HUDEP-2 (cell line): ENCODE results near the gene CADM1.
A peak's percentile ranks its signal among the peaks of the same experiment; 100 is the strongest.
"Not testable (repeated sequence)": the region's sequence is repeated elsewhere in the genome, so short reads cannot be mapped to it uniquely, and the experiment has no call there.

ENCODE experiments used
- DNase-seq, 76 experiments: peaks; one replicate each; lab custom pipeline; 2025; ENCODE audit not compliant: unreplicated experiment in 76 of 76; lab: John Stamatoyannopoulos, UW

Gene CADM1

DNA sequence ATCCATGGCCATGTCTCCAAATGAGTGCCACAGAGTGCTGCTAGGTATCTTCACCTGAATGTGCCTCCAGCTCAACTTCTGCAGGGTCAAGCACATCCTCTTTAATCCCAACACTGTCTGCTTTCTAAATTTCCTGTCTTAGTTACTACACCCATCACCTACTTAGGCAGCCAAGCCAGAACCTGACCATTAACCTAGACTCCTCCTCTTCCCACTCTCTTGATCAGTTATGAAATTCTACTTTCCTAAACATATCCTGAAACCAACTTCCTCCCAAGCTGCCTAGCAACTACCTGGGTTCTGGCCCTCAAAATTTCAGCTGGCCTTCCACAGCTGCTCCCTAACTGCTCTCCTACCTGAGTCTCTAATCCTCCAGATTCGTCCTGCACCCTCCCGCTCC lies 22.7 kb downstream of the CADM1 start:
- DNase-seq: no peak

DNA sequence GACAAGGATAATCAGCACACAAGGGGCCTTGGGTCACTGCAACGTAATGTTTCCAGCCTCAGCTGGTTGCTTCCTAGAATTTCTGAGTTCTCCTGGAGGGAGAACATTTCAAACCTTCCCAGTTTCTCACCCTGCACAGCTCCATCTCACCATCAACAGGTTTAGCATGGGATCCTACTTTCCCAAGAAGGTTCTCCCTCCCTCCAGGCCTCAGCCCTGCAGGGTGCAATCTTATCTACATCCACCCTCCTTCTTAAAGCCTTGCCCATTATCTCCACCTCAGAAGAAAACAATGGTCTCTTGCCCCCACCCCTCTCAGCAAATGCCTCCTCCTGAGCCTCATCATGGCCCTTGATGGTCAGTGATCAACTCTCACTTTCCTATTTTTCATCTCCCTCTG lies 23.6 kb downstream of the CADM1 start:
- no peak for DNase-seq

DNA sequence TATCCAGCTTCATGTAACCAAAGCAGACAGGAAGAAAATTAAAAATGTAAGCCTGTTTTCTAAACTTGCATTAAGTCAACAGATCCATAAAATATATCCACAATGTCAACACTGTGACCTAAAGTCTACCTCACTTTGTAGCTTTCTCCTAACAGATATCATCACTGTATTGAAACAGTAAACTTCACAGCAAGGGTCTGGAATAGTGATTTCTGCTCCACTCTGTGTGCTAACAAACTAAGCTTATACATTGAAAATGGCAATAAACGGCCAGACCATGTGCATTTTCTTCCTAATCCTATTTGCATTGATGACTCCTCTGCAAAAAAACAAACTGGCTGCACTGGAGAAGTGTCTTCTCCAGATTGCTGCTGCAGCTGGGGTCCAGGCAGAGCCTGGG lies 26.8 kb downstream of the CADM1 start:
- DNase-seq: no peak

- DNase-seq: no peak
Measured at GRCh38 chr11:115476463-115477286, 27.5 kb downstream of the CADM1 start.

- DNase-seq: no peak
Measured at GRCh38 chr11:115475564-115475963, 28.7 kb downstream of the CADM1 start.

DNA sequence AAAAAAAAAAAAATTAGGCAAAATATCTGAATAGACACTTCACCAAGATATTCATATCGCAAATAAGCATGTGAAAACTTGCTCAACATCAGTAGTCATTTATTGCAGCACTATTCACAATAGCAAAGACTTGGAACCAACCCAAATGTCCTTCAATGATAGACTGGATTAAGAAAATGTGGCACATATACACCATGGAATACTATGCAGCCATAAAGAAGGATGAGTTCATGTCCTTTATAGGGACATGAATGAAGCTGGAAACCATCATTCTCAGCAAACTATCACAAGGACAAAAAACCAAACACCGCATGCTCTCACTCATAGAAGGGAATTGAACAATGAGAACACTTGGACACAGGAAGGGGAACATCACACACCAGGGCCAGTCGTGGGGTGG lies 29.9 kb downstream of the CADM1 start:
- not testable (repeated sequence) for DNase-seq

DNA sequence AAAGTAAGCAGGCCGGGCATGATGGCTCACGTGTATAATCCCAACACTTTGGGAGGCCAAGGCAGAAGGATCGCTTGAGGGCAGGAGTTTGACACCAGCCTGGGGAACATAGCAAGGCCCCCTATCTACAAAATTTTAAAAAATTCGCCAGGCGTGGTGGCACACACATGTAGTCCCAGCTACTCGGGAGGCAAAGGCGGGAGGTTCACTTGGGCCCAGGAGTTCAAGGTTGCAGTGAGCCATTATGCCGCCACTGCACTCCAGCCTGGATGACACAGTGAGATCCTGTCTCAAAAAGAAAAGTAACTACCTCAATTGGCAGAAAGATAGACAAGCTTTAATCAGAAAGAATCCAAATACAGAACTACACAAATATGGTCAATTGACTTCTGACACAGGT lies 31.0 kb downstream of the CADM1 start:
- no peak for DNase-seq

DNA sequence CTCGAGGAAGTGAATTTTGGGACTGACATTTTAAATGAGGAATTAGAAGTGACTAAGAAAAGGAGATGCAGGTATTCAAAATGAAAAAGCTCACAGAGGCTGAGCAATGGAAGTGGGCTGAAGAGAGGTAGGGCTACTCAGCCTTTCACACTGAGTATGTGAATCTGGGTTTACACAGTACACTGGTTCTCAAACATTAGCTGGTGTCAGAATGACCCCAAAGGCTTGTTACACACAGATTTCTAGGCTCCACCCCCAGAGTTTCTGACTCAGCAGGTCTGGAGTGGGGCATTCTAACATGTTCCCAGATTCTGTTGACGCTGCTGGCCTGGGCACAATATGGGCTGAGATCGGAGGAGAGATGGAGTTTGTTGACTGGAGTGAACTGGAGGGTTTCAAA lies 32.8 kb downstream of the CADM1 start:
- DNase-seq: no peak

DNA sequence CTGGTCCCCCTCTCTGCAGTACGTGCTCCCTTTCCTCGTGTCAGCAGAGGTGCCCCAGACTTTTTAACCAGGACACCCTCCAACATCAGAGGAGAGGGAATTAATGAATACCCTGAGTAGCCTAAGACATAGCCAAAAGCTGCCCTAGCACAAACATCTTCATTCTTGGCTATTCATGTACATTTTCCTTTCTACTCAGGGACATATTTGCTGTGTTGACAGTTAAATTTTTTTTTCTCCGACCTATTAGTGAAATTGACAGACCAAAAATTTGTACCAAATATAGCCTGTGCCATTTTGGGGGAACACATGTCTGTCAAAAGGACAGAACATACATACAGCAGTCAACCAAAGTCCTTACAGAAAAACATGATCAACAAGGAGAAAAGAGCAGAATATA lies 33.3 kb downstream of the CADM1 start:
- no peak for DNase-seq

DNA sequence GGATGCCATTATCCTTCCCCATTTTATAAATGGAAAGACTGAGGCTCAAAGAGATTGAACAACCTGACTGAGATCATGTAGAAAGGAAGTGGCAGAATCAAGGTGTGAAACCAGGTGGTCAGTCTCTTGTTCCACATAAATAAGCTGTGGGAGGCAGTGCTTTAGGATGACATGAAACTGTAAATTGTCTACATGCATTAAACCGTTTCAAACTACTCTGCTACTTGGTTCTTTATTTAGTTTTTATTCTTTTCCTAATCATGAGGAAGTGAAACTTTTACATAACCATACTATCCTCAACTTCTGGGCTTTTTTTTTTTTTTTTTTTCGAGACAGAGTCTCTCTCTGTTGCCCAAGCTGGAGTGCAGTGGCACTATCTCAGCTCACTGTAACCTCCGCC lies 34.9 kb downstream of the CADM1 start:
- no peak for DNase-seq

DNA sequence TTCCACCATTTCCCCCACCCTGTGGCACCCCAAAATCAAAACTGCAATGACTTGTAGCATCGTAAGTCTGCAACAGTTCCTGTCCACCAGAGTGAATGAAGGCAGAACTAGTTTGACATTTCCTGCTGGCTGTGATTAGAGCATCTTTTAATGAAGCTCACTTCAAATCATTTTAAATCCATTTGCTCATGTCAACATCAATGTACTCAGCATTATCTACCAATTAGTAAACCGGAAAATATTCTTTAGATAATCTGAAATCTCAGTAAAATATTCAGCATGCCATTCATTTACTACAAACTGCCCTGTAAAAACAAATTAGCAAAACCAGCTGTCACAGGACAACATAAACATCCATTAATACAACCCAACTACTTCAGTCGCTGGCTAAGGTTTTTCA lies 38.1 kb downstream of the CADM1 start:
- DNase-seq: no peak

DNA sequence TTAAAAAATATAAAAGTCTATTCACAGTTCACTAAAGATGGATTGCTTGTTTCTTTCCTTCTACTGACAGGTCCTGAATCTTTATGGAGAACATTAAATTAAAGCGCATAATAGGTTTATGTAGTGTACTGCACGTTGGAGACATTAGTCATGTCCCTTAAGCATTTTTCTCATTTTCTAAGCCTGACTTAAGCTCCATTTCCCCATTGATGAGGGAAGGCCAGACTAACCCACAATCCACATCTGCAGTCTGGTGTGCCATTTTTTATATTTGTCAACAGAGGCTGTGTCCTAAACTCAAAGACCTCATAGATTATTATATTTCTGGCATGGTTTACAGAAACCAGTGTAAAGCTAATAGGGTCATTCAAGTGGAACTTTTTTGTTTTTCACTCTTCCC lies 39.9 kb downstream of the CADM1 start:
- no peak for DNase-seq

- no peak for DNase-seq
Measured at GRCh38 chr11:115463606-115464005, 40.6 kb downstream of the CADM1 start.

DNA sequence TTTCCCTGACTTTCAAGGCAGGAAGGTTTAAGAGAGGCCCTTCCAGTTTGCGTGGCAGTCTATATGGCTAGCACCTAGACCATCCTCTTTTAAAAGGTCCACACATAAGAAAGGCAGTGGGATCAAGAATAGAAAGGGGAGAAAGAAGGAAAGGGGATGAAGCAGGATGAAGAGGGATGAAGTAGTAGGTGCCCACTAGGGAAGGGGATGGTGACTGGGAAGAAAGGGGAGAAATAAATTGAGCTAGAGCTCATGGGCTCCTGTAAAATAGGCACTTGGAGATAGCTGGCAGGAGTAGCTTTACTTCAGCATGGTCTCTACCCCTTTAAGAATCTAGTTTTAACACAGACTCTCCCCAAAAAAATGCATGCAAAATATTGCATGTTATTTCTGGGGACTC lies 41.5 kb downstream of the CADM1 start:
- DNase-seq: no peak

DNA sequence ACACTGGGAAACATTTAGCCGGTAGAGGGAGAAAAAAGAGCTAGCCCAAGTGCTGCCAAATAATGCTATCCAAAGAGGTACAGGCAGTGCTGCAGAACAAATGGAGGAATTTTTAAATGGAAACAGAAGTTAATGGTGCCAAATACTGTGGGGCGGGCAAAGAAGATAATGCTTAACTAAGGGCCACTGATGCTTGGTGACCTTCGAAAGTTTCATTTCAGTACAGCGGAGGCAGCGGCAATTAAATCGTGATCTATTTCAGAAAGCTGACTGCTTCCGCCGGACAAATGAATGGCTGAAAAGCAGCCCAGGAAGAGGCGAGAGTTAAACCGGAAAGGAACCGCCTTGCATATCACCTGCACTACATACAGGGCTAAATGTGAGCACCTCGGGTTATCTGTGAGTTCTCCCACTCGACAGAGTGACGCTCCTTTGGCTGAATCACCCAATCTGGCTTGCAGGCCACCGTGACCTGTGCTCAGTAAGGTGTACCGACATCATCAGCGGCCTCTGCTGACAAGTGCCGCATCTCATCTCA lies 42.1 kb downstream of the CADM1 start:
- DNase-seq: no peak

- DNase-seq: peak in 1 of 76 experiments; percentile 0
Measured at GRCh38 chr11:115460512-115460911, 43.7 kb downstream of the CADM1 start.

GRCh38 chr11:115459563-115459962 lies 44.7 kb downstream of the CADM1 start:
- no peak for DNase-seq

DNA sequence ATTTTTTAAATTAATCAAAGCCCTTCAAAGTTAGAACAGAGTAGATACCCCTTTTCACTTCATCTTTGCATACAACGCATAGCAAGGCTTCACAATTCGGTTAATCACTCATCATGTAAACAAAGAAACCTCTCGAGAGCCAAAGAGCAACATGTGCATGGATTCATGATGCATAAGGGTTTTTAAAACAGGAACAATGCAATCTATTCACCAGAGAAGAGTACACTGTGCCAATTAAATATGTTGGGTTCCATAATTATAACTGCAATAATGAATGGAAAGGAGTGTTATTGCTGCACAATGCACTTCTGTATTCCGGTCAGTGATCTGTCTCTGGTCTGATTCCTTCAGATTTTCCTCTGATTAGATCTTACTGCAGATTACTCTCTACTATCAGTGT lies 45.3 kb downstream of the CADM1 start:
- no peak for DNase-seq

DNA sequence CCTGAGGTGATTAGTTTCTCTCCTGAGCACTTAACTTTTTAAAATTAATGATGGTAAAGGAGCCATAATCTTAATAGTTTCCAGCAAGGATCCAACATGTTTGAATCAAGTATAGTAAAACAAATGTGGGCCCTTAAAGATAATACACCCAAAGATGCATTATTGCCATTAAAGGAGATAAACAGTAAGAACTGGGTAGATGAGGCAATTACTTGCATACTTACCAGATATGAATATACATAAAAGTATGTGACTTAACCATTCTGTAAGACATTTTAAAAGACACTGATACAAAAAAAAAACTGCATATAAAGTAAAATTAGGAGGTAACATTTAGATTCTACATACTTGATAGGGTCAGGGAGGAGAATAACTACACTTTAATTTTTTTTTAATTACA lies 48.2 kb downstream of the CADM1 start:
- DNase-seq: no peak

DNA sequence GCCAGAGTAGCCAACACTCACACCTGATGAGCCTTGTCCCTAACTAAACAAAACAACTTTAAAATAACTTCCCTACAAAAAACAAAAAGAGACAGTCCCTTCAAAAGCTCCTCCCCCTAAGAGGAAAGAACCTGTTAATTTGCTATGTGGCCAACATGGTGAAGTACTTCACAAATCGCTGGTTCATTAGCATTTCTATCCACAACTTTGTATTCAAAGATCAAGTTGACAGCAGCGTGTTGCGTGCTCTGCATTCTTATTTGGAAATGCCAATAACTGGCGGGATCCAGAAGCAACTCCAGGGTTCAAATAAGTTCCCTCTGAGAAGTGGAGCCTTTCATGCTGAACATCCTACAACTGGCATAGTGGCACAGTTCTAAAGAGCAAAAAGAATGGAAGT lies 48.6 kb downstream of the CADM1 start:
- DNase-seq: no peak

DNA sequence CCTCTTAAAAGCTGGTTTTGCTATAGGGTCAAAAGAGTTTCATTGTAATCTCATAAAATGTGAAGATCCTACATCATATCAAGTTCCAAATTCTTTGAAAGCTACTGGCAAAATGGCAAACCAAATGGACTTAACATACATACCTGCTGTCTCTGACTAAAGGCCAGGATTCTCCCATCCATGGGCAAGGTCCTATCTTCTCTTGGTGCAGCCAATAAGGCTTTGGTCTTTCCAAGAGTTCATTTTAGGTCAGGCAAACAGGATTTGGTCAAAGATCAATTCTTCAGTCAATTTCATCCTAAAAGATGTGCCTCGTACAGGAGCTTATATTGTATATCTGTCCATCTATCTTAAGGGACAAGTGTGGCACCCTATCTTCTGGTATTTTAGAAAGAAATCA lies 49.7 kb downstream of the CADM1 start:
- DNase-seq: no peak

DNA sequence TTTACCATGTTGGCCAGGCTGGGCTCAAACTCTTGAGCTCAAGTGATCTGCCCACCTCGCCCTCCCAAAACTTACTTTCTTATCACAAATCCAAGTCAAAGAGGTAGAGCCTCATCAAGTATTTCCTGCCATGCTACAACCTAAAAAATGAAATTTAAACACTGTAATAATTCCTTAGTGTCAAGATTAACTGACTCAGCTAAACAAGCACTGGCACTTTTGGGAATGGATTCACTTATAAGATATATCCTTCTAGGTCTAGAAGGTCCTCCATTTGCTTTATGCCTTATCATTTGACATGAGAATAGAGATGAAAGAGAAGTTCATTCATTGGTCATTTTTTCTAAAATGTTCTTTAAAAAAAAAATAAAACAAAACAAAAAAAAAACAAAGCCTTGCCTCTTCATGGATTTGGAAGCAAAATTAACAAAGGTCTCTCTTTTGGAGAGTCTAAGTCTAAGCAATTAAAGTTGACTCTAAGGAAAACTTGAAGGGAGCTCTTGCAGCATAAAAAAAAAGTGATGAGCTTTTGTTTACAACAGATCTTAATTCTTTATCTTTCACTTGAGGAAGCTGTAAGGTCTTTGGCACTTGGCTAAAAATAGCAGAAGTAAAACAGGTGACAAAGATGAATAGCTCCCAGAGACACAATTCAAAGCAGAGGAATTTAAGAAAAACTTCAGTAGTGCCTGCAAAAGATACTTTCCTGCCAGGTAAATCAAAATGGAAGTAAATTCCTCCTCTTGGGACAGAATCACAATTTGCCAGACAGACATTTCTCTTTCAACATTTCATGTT lies 50.3 kb downstream of the CADM1 start:
- DNase-seq: no peak
